Stimulated activated CD4-positive, alpha-beta T cell treated with anti-CD3 and anti-CD28 coated beads, Interleukin-1b, Interleukin-23, amount 100 ng/mL, for 4 hours (primary cell): ENCODE measurements around the gene HYLS1.

ENCODE experiments used
- DNase-seq, 2 donors: peaks; one replicate each; pipeline ENCODE4 v3.0.0-alpha.2; 2020; ENCODE audit warnings: low read depth in 2 of 2

Gene HYLS1

GRCh38 chr11:125948278-125949051 is 61.0 kb downstream of the HYLS1 start:
- no peak for DNase-seq

- no peak for DNase-seq
Observed at GRCh38 chr11:125949271-125950177, 62.1 kb downstream of the HYLS1 start.

DNA sequence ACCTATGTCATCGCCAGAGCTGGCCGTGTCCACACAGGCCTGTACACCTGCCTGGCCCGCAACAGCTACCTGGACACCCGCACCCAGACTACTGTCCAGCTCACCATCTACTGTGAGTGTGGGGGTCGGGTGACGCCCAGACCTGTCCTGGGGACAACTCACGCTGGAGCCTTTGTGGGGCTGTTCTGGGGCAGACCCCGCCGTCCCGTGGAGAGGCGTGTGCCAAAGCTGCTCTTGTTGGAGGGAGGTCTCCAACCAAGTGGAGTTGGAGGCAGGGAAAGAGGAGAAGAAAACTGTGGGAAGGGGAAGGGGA is 62.7 kb downstream of the HYLS1 start:
- DNase-seq: no peak
